Muscle of leg (tissue), 11 donors: ENCODE results near the gene TNFRSF12A. TPM values are rescaled to one million over a fixed set of nuclear protein-coding genes. Genes with fewer than 3 reads are reported as not detected.

ENCODE experiments used
- DNase-seq: peaks from one replicate; pipeline ENCODE4 v3.0.0; 2013
- H3K27ac ChIP-seq: one replicate; pipeline ENCODE4 v1.5.1; 2013; ENCODE audit warnings: mild to moderate bottlenecking, low read length, control low read depth
- H3K27me3 ChIP-seq: one replicate; pipeline ENCODE4 v1.6.1; 2013; ENCODE audit warnings: low read length; ENCODE audit not compliant: control insufficient read depth, insufficient read depth
- H3K36me3 ChIP-seq: one replicate; pipeline ENCODE4 v1.6.1; 2013; ENCODE audit warnings: low read length; ENCODE audit not compliant: control insufficient read depth, insufficient read depth
- H3K4me1 ChIP-seq: one replicate; pipeline ENCODE4 v1.6.1; 2013; ENCODE audit warnings: low read length; ENCODE audit not compliant: control insufficient read depth, insufficient read depth
- H3K4me3 ChIP-seq: one replicate; pipeline ENCODE4 v1.5.1; 2013; ENCODE audit warnings: low read length, control low read depth
- H3K9me3 ChIP-seq: replicated peaks from 2 replicates; pipeline ENCODE4 v1.6.1; 2013; ENCODE audit warnings: low read depth, low read length; ENCODE audit not compliant: control insufficient read depth
- WGBS: methylation state at CpG from one replicate; pipeline ENCODE4 v1.1.5; 2013; ENCODE audit warnings: missing lambda C conversion rate; ENCODE audit not compliant: insufficient coverage; 5-methylcytosine and 5-hydroxymethylcytosine counted together
- polyA plus RNA-seq, 8 donors: library from polyadenylated mRNA; unstranded; fragments of 120-200 nt; gene quantifications; one replicate each; pipeline versions ENCODE4 v1.2.1 to v1.2.3, GENCODE V29; 2013; ENCODE audit warnings: inconsistent platforms in 1 of 8, low replicate concordance in 1 of 8; ENCODE audit not compliant: insufficient read length in 8 of 8, insufficient read depth in 1 of 8
- total RNA-seq: library from RNA; stranded (reverse); fragments of 120-200 nt; gene quantifications from one replicate; pipeline ENCODE4 v1.2.4, GENCODE V29; 2013

Gene TNFRSF12A
- total and polyA plus RNA-seq, 9 donors, result 26.4 to 65.2 (median 39.8) TPM

DNA sequence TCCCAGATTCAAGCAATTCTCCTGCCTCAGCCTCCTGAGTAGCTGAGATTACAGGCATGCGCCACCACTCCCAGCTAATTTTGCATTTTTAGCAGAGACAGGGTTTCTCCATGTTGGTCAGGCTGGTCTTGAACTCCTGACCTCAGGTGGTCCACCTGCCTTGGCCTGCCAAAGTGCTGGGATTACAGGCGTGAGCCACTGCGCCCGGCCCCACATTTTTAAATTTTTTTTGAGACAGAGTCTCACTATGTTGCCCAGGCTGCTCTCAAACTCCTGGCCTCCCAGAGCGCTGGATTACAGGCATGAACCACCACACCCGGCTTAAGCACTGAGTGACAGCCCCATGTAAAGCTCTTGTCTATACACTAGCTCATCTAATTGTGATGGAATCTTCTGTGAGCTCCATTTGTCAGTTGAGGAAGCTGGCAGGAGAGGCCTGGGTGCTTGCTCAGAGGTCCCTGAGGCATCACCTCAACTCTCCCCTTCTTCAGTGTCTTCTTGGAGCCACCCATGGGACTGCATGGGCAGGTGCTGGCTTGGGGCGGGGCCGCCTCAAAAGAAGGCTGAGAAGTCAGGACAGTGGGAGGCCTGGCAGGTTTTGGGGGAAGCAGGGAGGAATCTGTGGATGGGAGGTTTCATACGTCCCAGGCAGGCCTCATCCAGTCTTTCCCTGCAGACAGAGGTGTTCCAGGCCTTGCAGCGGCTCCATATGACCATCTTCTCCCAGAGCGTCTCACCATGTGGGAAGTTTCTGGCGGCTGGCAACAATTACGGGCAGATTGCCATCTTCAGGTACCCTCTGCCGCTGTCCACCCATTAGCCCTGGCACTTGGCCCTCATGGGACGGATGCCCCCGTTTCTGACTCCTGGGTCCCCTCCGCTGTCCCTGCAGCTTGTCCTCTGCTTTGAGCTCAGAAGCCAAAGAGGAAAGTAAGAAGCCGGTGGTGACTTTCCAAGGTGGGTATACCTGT, 5.1 kb downstream of the TNFRSF12A start:
- peaks cover 63% of the 10 kb centered on the region for H3K4me1 ChIP-seq
- H3K9me3 ChIP-seq, result no peaks in the 10 kb centered on the region
- H3K27me3 ChIP-seq, result peaks cover 20% of the 10 kb centered on the region
- H3K36me3 ChIP-seq, result peaks cover 26% of the 10 kb centered on the region
- DNase-seq, result no peak
- no peak overlapping the region for H3K4me3 ChIP-seq
- 94% methylated on average over 13 of the region's 18 CpGs for WGBS
- H3K27ac ChIP-seq, result no peak overlapping the region

DNA sequence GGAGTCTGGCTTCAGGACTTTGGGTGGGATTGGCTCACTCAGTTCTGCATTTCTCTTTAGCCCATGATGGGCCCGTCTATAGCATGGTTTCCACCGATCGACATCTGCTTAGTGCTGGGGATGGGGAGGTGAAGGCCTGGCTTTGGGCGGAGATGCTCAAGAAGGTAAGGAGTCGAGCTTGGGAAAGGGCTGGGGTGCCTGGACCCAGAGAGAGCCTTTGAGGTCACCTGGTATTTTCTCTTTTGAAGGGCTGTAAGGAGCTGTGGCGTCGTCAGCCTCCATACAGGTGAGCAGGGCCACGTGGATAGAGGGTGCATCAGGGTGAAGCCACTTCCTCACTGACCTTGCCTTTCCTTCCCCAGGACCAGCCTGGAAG, 5.8 kb downstream of the TNFRSF12A start:
- peaks cover 26% of the 10 kb centered on the region for H3K36me3 ChIP-seq

DNA sequence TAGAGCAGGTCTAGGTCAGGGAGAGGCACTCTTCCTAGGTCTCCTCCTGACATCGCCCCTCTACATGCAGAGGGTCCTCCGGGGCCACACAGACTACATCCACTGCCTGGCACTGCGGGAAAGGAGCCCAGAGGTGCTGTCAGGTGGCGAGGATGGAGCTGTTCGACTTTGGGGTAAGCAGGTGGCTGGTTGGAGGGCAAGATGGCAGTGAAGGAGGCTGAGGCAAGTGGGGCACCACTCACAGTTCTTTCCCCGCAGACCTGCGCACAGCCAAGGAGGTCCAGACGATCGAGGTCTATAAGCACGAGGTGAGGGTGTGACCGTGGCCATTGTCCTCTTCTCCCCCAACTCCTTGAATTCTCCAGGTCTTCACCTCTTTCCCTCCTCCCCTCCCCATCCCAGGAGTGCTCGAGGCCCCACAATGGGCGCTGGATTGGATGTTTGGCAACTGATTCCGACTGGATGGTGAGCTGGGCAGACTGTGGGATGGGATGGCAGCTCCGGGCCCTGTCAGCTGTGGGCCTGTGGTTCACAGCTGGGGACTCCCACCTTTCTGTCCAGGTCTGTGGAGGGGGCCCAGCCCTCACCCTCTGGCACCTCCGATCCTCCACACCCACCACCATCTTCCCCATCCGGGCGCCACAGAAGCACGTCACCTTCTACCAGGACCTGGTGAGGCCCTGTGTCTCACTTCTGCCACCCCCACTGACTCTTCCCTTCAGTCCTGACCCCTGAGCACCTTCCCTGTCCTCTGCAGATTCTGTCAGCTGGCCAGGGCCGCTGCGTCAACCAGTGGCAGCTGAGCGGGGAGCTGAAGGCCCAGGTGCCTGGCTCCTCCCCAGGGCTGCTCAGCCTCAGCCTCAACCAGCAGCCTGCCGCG, 6.7 kb downstream of the TNFRSF12A start:
- WGBS, result 89% methylated on average over 15 of the region's 24 CpGs
- no peak overlapping the region for H3K27ac ChIP-seq
- peaks cover 26% of the 10 kb centered on the region for H3K36me3 ChIP-seq

More for the DNA sequence above, 5.8 kb downstream of the TNFRSF12A start:
- DNase-seq, result no peak
- Histone ChIP-seq H3K4me1 (peaks cover 57% of the 10 kb centered on the region), H3K27ac (no peak overlapping the region), H3K27me3 (peaks cover 27% of the 10 kb centered on the region), H3K4me3 (no peak overlapping the region), H3K9me3 (no peaks in the 10 kb centered on the region)
- 94% methylated on average over 5 of the region's 8 CpGs for WGBS

DNA sequence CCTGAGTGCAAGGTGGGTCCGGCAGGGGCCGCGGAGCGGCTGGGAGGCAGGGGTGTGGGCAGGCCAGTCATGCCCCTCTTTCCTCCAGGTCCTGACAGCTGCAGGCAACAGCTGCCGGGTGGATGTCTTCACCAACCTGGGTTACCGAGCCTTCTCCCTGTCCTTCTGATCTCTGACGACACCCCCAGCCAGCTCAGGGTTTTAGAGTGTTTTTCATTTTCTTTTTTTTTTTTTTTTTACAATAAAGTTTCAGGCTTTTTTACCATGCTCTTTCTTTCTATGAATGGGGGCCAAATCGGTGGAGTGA, 7.3 kb downstream of the TNFRSF12A start:
- Histone ChIP-seq H3K27ac (no peak overlapping the region), H3K4me3 (no peak overlapping the region), H3K27me3 (peaks cover 40% of the 10 kb centered on the region), H3K9me3 (no peaks in the 10 kb centered on the region), H3K4me1 (peaks cover 47% of the 10 kb centered on the region), H3K36me3 (peaks cover 24% of the 10 kb centered on the region)
- DNase-seq, result no peak
- 80% methylated on average over 3 of the region's 8 CpGs for WGBS

More for the DNA sequence above, 6.7 kb downstream of the TNFRSF12A start:
- H3K9me3 ChIP-seq, result no peaks in the 10 kb centered on the region
- H3K4me3 ChIP-seq, result no peak overlapping the region
- H3K4me1 ChIP-seq, result peaks cover 53% of the 10 kb centered on the region
- DNase-seq, result no peak
- peaks cover 34% of the 10 kb centered on the region for H3K27me3 ChIP-seq

DNA sequence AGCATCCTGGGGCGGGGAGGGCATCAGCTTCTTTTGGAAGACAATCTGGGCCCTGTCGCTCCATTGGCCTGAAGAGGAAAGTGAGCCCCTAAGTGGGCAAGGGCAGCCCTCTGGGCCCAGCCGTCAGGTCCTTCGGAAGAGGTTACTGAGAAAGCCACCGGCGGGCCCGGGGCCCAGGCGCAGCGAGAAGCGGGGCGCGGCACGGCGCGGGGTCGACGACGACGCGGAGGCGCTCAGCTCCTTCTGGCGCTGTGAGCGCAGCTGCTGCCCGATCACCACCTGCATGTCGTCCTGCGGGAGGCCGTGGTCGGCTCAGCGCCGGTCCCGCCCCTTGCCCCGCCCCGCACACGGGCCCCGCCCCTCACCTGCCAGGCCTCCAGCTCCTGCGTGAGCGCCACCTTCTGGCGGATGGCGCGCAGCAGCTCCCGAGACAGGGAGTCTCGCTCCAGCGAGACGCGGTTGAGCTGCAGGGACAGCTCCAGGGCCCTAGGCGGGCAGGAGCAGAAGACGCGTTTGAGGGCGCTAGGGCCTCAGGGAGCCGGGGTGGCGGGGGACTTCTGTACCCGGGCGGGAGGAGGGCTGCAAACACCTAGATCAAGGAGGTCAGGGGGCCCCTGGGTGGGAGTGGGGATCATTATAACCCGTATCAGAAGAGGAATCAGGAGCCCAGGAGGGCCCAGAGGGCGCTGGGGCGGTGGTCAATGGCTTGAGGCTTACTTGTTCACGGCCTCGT, 8.0 kb downstream of the TNFRSF12A start:
- Histone ChIP-seq H3K9me3 (no peaks in the 10 kb centered on the region), H3K27ac (peak overlapping the region; percentile 13), H3K4me3 (no peak overlapping the region), H3K36me3 (peaks cover 24% of the 10 kb centered on the region), H3K4me1 (peaks cover 40% of the 10 kb centered on the region), H3K27me3 (peaks cover 47% of the 10 kb centered on the region)
- peak; percentile 75 for DNase-seq
- 8% methylated on average over 58 of the region's 58 CpGs for WGBS

DNA sequence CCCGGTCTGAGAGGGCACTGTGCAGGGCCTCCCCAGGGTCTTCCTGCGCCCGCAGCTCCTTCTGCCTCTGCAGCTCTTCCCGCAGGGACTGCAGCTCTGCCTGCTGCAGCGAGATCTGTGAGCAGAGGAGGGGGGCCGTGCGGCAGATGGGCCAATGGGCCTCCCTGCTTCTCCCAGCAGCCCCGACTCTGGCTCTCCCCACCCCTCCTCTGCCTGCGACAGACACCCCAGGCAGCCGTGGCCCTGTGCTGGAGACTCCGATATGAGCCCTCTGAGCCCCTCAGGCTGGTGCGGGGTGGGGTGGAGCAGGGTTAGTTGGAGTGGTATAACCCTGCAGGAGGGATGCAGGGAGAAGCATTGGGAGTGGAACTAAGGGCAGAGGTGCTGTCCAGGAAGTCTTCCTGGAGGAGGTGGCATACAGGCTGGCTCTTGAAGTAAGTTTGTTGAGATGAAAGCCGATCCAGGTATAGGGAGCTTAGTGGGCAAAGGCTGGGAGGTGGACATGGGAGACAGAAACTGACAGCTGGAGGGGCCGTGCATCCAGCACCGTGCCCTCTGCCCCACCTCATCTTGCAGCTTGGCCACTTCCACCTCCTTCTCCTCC, 8.7 kb downstream of the TNFRSF12A start:
- Histone ChIP-seq H3K9me3 (no peaks in the 10 kb centered on the region), H3K4me3 (no peak overlapping the region), H3K27me3 (peaks cover 54% of the 10 kb centered on the region), H3K27ac (no peak overlapping the region), H3K36me3 (peaks cover 24% of the 10 kb centered on the region), H3K4me1 (peaks cover 34% of the 10 kb centered on the region)
- DNase-seq, result no peak
- 18% methylated on average over 11 of the region's 15 CpGs for WGBS

DNA sequence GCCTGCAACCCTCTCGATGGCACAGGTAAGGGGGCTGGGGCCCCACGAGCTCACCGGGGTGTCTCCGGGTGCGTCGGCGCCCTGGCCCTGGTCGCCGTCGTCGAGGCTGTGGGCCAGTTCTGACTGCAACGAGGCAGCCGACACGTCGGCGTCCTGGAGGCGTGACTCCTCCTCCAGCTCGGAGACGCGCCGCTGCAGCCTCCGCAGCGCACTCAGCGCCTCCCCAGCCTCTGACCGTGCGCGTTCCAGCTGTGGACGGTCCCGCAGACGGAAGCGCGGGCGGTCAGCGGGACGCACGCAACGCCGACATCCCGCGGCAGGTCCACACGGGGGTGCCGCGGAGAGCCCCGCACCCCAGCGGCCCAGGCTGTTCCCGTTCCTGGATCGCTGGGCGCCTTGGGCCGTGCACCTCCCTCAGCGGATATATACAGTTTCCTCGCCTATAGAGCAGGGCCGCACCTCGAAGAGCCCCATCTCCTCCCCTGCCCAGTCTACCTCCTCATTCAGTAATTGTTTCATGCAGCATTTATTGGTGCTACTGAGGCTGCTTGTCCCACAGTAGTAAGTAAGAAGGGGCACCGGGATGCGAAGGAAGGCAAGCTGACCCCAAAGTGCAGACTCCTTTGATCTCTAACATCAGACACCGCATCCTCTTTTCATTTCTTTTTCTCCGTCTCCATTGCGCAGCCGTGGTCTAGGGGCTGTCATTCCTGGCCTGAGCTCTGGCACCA, 9.5 kb downstream of the TNFRSF12A start:
- Histone ChIP-seq H3K27me3 (peaks cover 62% of the 10 kb centered on the region), H3K4me1 (peaks cover 31% of the 10 kb centered on the region), H3K9me3 (no peaks in the 10 kb centered on the region), H3K27ac (no peak overlapping the region), H3K4me3 (no peak overlapping the region), H3K36me3 (peaks cover 24% of the 10 kb centered on the region)
- no peak for DNase-seq
- 10% methylated on average over 57 of the region's 59 CpGs for WGBS

DNA sequence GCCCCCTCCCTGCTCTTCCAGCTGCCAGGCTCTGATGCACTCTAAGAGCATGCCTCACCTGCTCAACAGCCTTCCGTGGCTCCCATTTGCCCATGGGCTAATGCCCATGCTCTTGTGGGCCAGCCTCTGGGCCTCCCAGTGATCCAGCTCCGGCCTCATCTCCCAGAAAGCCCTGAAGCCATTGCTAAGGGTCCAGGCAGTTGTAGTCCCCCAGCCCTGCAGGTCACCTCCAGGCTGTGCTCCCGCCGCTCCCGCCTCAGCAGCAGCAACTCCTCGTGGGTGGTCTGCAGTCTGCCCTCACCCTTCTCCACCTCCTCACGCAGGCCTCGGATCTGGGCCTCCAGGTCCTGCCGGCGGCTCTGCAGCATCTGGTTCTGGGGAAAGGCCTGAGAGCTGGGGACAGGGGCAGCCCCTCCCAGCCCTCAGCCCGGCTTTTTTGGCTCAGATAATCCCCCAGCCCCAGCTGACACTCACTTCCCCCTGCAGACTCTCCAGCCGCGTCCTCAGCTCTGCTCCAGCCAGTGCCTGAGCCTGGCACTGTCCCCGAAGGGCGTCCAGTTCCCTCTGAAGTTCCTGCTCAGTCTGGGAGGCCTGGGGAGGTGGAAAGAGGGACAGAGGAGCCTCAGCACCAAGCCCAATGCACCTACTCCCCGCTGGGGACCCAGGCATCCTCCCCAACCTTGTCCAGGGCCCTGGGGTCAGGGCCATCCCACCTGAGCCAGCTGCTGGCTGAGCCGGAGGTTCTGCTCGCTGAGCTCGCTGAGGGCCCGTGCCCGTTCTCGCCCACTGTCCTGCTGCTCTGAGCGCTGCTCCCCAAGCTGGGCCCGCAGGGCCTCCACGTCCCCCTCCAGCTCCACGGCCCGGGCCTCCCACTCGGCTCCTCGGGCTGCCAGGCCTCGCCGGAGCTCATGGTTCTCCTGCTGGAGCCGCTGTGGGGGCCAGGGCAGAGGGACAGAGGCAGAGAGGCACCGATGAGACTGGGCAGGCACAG, 10.3 kb downstream of the TNFRSF12A start:
- peaks cover 71% of the 10 kb centered on the region for H3K27me3 ChIP-seq
- H3K9me3 ChIP-seq, result no peaks in the 10 kb centered on the region
- no peak for DNase-seq
- peaks cover 19% of the 10 kb centered on the region for H3K36me3 ChIP-seq
- no peak overlapping the region for H3K27ac ChIP-seq
- no peak overlapping the region for H3K4me3 ChIP-seq
- 66% methylated on average over 28 of the region's 33 CpGs for WGBS
- peaks cover 31% of the 10 kb centered on the region for H3K4me1 ChIP-seq
